HG02610 (cell line): ENCODE data around the gene NAA60.

Experiments
- ATAC-seq: cut with Tn5 transposase; IDR thresholded peaks from one replicate; pipeline ENCODE4 v1.9.1; 2021; ENCODE audit warnings: mild to moderate bottlenecking, moderate library complexity; ENCODE audit not compliant: unreplicated experiment

NAA60 gene

DNA sequence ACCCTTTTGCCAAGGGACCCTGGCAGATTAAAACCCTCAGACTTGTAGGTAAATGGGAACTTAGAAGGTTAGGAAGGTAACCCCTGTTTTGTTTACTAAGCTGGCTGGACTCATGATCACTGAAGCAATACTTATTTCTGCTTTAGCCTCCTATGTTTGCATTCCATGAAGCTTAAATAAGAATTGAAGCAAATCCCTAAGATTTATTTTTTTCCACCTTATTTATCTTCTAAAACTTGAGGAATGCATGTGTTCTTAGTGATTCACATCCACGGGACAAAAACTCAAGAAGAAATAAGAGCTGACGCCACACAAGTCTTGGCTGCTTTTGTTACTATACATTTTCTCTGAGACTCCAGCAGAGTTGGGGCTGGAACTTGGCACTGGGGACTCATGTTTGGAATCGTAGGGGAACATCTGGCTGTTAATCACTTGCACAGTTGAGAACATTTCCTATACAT lies 92.8 kb downstream of the NAA60 start:
- ATAC-seq = no peak
